GM12878 (cell line): ENCODE data around the gene PITPNM3. TPM values are rescaled to one million over a fixed set of nuclear protein-coding genes. Genes with fewer than 3 reads are reported as not detected.

Experiments used
- ATF7 ChIP-seq: fragments of 450-650 bp; IDR thresholded peaks from 2 replicates; pipeline ENCODE4 v1.6.1; 2016; ENCODE audit warnings: low read depth, mild to moderate bottlenecking
- EGR1 ChIP-seq, 2 experiments: IDR thresholded peaks; 1 replicate in 1 of 2; 2 replicates in 1 of 2; pipeline ENCODE4 v1.6.1; 2011 to 2012; ENCODE audit warnings: low read depth in 2 of 2, low read length in 2 of 2, borderline replicate concordance in 1 of 2, mild to moderate bottlenecking in 1 of 2, moderate library complexity in 1 of 2
- FOXK2 ChIP-seq: fragments of 450-650 bp; IDR thresholded peaks from 2 replicates; pipeline ENCODE4 v1.6.1; 2017; ENCODE audit warnings: mild to moderate bottlenecking, moderate library complexity
- GATAD2B ChIP-seq: fragments of 450-650 bp; conservative IDR thresholded peaks from 2 replicates; pipeline ENCODE4 v1.6.1; 2017; ENCODE audit warnings: low read depth, mild to moderate bottlenecking, moderate library complexity
- KDM1A ChIP-seq: fragments of 200-600 bp; sonication (generic); IDR thresholded peaks from 2 replicates; pipeline ENCODE4 v1.6.1; 2016; ENCODE audit warnings: borderline replicate concordance
- KLF5 ChIP-seq: fragments of 450-650 bp; IDR thresholded peaks from 2 replicates; pipeline ENCODE4 v1.6.1; 2014; ENCODE audit warnings: mild to moderate bottlenecking; ENCODE audit not compliant: partially characterized antibody
- MEF2B ChIP-seq: fragments of 450-650 bp; IDR thresholded peaks from 2 replicates; pipeline ENCODE4 v1.6.1; 2018; ENCODE audit warnings: mild to moderate bottlenecking, moderate library complexity; ENCODE audit not compliant: partially characterized antibody, poor library complexity, severe bottlenecking
- NR2C2 ChIP-seq: IDR thresholded peaks from 2 replicates; pipeline ENCODE4 v1.6.1; 2011; ENCODE audit warnings: borderline replicate concordance, low read depth; ENCODE audit not compliant: control insufficient read depth, insufficient read length
- NR2F1 ChIP-seq: fragments of 450-650 bp; conservative IDR thresholded peaks from 2 replicates; pipeline ENCODE4 v1.6.1; 2017; ENCODE audit warnings: mild to moderate bottlenecking
- PML ChIP-seq: IDR thresholded peaks from 2 replicates; pipeline ENCODE4 v1.6.1; 2012; ENCODE audit warnings: low read length, inconsistent platforms
- POLR2AphosphoS2 ChIP-seq: IDR thresholded peaks from 2 replicates; pipeline ENCODE4 v1.6.1; 2011; ENCODE audit warnings: low read depth, mild to moderate bottlenecking, low read length, improper control_type of control experiment, moderate library complexity
- RELA ChIP-seq: fragments of 450-650 bp; IDR thresholded peaks from 2 replicates; pipeline ENCODE4 v1.8.0; 2014; ENCODE audit warnings: borderline replicate concordance; ENCODE audit not compliant: partially characterized antibody
- SIN3A ChIP-seq: IDR thresholded peaks from 2 replicates; pipeline ENCODE4 v1.6.1; 2012; ENCODE audit warnings: low read depth, low read length, improper control_type of control experiment
- TAF1 ChIP-seq: IDR thresholded peaks from 2 replicates; pipeline ENCODE4 v1.6.1; 2011; ENCODE audit warnings: mild to moderate bottlenecking, low read depth, low read length, borderline replicate concordance
- YY1 ChIP-seq: IDR thresholded peaks from 2 replicates; pipeline ENCODE4 v1.6.1; 2011; ENCODE audit warnings: low read depth, mild to moderate bottlenecking, low read length
- ZNF384 ChIP-seq: IDR thresholded peaks from 2 replicates; pipeline ENCODE4 v1.6.1; 2012; ENCODE audit warnings: low read depth, mild to moderate bottlenecking, low read length, improper control_type of control experiment, borderline replicate concordance
- polyA plus RNA-seq, 11 experiments: library from polyadenylated mRNA; depleted of rRNA in 4 of 11; unstranded in 6 of 11; stranded (reverse) in 5 of 11; fragments of >200 nt; fragmentation: Nextera tagmentation in 4 of 11; fragmentation: Illumina TruSeq in 1 of 11; extraction: Ambion mirVana in 4 of 11; extraction: Trizol in 1 of 11; gene quantifications; 1 replicate in 1 of 11; 2 replicates in 10 of 11; pipeline versions ENCODE4 v1.2.1 to v1.2.3, GENCODE V29; 2011 to 2016; ENCODE audit warnings: inconsistent platforms in 2 of 11, missing spikeins in 2 of 11, low read depth in 1 of 11
- total RNA-seq, 4 experiments: library from RNA; depleted of rRNA in 3 of 4; stranded (reverse); fragments of >200 nt in 3 of 4; fragmentation: Illumina TruSeq in 1 of 4; extraction: Trizol in 1 of 4; gene quantifications; 2 replicates each; pipeline versions ENCODE4 v1.2.1 to v1.2.3, GENCODE V29; 2013 to 2021
- TF ChIP-seq, protein P1 (sequence below): IDR thresholded peaks from 2 replicates; pipeline ENCODE4 v1.6.1; 2012; ENCODE audit warnings: mild to moderate bottlenecking, low read depth, low read length
- TF ChIP-seq, protein P2 (sequence below): IDR thresholded peaks from 2 replicates; pipeline ENCODE4 v1.6.1; 2012; ENCODE audit warnings: low read depth, low read length, improper control_type of control experiment
- TF ChIP-seq, protein P3 (sequence below): fragments of 450-650 bp; IDR thresholded peaks from 2 replicates; pipeline ENCODE4 v1.6.1; 2017; ENCODE audit warnings: mild to moderate bottlenecking
- TF ChIP-seq, protein P4 (sequence below): fragments of 150-350 bp; IDR thresholded peaks from 2 replicates; pipeline ENCODE4 v1.6.1; 2016; ENCODE audit warnings: low read depth, low read length

PITPNM3 gene
- total and polyA plus RNA-seq, 10 of the 15 experiments (the other 5 are each of a cell fraction or from before 2014, with no cell fraction given) = 0.02 to 0.49 (median 0.19) TPM; not detected in 1

DNA sequence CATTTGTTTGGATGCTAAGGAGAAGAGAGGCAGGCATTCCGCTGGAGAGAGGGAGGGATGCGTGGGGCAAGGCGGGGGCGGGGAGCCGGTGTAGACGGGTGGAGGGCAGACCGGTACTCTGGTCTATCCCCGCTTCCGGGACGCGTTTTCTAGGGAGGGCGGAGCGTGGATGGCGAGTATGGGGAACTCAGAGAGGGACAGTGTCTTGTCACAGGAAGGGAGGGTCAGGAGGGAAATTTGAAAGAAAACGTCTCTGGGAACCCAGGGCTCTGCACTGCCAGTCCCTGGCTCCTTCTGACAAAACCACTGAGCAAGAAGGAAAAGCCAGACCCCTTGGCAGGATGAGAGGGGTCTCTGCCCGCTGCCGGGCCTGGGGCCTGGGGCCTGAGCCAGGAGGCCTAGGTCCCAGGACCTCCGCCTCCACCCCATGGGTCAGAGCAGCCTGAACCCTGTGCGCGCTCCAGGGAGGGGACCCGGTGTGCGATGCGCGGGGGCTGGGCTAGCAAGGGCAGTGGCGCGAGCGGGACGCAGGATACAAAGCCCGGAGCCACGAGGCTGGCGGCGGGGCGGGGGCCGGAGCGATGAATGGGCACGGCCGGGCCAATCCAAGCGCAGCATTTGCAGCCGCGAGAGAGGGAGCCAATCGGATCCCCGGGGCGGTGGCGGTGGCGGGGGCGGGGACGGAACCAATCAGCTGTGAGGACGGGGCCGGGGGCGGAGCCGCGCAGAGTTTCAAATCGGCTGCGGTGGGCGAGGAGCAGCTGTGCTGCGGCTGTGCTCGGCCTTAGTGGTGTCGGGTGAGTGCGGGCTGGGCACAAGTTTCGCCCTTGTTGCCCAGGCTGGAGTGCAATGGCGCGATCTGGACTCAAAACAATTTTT is 112.4 kb downstream of the PITPNM3 start, which contains the start of gene PIMREG (continued):
- TF ChIP-seq, protein P1, sequence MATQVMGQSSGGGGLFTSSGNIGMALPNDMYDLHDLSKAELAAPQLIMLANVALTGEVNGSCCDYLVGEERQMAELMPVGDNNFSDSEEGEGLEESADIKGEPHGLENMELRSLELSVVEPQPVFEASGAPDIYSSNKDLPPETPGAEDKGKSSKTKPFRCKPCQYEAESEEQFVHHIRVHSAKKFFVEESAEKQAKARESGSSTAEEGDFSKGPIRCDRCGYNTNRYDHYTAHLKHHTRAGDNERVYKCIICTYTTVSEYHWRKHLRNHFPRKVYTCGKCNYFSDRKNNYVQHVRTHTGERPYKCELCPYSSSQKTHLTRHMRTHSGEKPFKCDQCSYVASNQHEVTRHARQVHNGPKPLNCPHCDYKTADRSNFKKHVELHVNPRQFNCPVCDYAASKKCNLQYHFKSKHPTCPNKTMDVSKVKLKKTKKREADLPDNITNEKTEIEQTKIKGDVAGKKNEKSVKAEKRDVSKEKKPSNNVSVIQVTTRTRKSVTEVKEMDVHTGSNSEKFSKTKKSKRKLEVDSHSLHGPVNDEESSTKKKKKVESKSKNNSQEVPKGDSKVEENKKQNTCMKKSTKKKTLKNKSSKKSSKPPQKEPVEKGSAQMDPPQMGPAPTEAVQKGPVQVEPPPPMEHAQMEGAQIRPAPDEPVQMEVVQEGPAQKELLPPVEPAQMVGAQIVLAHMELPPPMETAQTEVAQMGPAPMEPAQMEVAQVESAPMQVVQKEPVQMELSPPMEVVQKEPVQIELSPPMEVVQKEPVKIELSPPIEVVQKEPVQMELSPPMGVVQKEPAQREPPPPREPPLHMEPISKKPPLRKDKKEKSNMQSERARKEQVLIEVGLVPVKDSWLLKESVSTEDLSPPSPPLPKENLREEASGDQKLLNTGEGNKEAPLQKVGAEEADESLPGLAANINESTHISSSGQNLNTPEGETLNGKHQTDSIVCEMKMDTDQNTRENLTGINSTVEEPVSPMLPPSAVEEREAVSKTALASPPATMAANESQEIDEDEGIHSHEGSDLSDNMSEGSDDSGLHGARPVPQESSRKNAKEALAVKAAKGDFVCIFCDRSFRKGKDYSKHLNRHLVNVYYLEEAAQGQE = no peak
- TF ChIP-seq MEF2B (no peak), FOXK2 (no peak), RELA (no peak), TAF1 (peak; percentile 48; the same call in 1 of the 2 replicates), PML (no peak), POLR2AphosphoS2 (no peak), NR2F1 (no peak), SIN3A (peak; percentile 97), ATF7 (no peak), ZNF384 (no peak), YY1 (no peak), GATAD2B (peak; percentile 61; the same call in 1 of the 2 replicates), KLF5 (no peak), KDM1A (no peak), NR2C2 (no peak), EGR1 (IDR thresholded peaks at IDR 0.05; ENCODE audit: borderline replicate concordance in 1 of 2, low read depth in 2 of 2, low read length in 2 of 2) (peak in 1 of 2 experiments; percentile 94; a peak in 2 of 3 replicates)
- TF ChIP-seq, protein P2, sequence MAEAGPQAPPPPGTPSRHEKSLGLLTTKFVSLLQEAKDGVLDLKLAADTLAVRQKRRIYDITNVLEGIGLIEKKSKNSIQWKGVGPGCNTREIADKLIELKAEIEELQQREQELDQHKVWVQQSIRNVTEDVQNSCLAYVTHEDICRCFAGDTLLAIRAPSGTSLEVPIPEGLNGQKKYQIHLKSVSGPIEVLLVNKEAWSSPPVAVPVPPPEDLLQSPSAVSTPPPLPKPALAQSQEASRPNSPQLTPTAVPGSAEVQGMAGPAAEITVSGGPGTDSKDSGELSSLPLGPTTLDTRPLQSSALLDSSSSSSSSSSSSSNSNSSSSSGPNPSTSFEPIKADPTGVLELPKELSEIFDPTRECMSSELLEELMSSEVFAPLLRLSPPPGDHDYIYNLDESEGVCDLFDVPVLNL = peak; percentile 88
- TF ChIP-seq, protein P3, sequence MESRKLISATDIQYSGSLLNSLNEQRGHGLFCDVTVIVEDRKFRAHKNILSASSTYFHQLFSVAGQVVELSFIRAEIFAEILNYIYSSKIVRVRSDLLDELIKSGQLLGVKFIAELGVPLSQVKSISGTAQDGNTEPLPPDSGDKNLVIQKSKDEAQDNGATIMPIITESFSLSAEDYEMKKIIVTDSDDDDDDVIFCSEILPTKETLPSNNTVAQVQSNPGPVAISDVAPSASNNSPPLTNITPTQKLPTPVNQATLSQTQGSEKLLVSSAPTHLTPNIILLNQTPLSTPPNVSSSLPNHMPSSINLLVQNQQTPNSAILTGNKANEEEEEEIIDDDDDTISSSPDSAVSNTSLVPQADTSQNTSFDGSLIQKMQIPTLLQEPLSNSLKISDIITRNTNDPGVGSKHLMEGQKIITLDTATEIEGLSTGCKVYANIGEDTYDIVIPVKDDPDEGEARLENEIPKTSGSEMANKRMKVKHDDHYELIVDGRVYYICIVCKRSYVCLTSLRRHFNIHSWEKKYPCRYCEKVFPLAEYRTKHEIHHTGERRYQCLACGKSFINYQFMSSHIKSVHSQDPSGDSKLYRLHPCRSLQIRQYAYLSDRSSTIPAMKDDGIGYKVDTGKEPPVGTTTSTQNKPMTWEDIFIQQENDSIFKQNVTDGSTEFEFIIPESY = no peak
- TF ChIP-seq, protein P4, sequence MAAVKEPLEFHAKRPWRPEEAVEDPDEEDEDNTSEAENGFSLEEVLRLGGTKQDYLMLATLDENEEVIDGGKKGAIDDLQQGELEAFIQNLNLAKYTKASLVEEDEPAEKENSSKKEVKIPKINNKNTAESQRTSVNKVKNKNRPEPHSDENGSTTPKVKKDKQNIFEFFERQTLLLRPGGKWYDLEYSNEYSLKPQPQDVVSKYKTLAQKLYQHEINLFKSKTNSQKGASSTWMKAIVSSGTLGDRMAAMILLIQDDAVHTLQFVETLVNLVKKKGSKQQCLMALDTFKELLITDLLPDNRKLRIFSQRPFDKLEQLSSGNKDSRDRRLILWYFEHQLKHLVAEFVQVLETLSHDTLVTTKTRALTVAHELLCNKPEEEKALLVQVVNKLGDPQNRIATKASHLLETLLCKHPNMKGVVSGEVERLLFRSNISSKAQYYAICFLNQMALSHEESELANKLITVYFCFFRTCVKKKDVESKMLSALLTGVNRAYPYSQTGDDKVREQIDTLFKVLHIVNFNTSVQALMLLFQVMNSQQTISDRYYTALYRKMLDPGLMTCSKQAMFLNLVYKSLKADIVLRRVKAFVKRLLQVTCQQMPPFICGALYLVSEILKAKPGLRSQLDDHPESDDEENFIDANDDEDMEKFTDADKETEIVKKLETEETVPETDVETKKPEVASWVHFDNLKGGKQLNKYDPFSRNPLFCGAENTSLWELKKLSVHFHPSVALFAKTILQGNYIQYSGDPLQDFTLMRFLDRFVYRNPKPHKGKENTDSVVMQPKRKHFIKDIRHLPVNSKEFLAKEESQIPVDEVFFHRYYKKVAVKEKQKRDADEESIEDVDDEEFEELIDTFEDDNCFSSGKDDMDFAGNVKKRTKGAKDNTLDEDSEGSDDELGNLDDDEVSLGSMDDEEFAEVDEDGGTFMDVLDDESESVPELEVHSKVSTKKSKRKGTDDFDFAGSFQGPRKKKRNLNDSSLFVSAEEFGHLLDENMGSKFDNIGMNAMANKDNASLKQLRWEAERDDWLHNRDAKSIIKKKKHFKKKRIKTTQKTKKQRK = no peak
